Left renal cortex interstitium (tissue), 4 donors: Measurements from ENCODE around the gene SORBS2. TPM values are rescaled to one million over a fixed set of nuclear protein-coding genes. Genes with fewer than 3 reads are reported as not detected.
"Not testable (repeated sequence)": the region's sequence is repeated elsewhere in the genome, so short reads cannot be mapped to it uniquely, and the experiment has no call there.

Source experiments
- DNase-seq, 4 donors: peaks; one replicate each; pipeline ENCODE4 v3.0.0-alpha.2; 2013; ENCODE audit warnings: low read depth in 4 of 4, low spot score in 2 of 4, missing footprints in 1 of 4
- polyA plus RNA-seq, 4 donors: library from polyadenylated mRNA; unstranded; fragments of 120-200 nt; gene quantifications; one replicate each; pipeline ENCODE4 v1.2.1, GENCODE V29; 2013; ENCODE audit not compliant: insufficient read length in 4 of 4

SORBS2 gene
- polyA plus RNA-seq, 4 donors, result 65.3 to 78.9 (median 69.1) TPM

GRCh38 chr4:185573651-185574199, 238.3 kb downstream of the SORBS2 start:
- DNase-seq, result no peak

- DNase-seq, result no peak
Observed at GRCh38 chr4:185570727-185571126, 241.3 kb downstream of the SORBS2 start.

- DNase-seq, result no peak
Observed at GRCh38 chr4:185567381-185568376, 244.3 kb downstream of the SORBS2 start.

GRCh38 chr4:185566972-185567371, 245.0 kb downstream of the SORBS2 start:
- no peak for DNase-seq

- DNase-seq, result no peak
Observed at GRCh38 chr4:185566425-185566824, 245.6 kb downstream of the SORBS2 start.

- DNase-seq, result no peak
Observed at GRCh38 chr4:185565696-185566095, 246.3 kb downstream of the SORBS2 start.

GRCh38 chr4:185564349-185564748, 247.6 kb downstream of the SORBS2 start:
- DNase-seq, result no peak

GRCh38 chr4:185562531-185562930, 249.5 kb downstream of the SORBS2 start:
- no peak for DNase-seq

GRCh38 chr4:185560316-185560715, 251.7 kb downstream of the SORBS2 start:
- no peak for DNase-seq

GRCh38 chr4:185559915-185560281, 252.1 kb downstream of the SORBS2 start:
- DNase-seq, result no peak

GRCh38 chr4:185559251-185559914, 252.6 kb downstream of the SORBS2 start:
- not testable (repeated sequence) for DNase-seq

GRCh38 chr4:185554365-185555126, 257.4 kb downstream of the SORBS2 start:
- no peak for DNase-seq

- no peak for DNase-seq
Observed at GRCh38 chr4:185552254-185552653, 259.7 kb downstream of the SORBS2 start.

- DNase-seq, result no peak
Observed at GRCh38 chr4:185550933-185551332, 261.1 kb downstream of the SORBS2 start.

GRCh38 chr4:185549095-185549639, 262.8 kb downstream of the SORBS2 start:
- no peak for DNase-seq

- no peak for DNase-seq
Observed at GRCh38 chr4:185548587-185548986, 263.4 kb downstream of the SORBS2 start.

- DNase-seq, result no peak
Observed at GRCh38 chr4:185546335-185546734, 265.7 kb downstream of the SORBS2 start.

GRCh38 chr4:185542626-185543315, 269.2 kb downstream of the SORBS2 start:
- DNase-seq, result peak in 3 of 4 donors; percentile 28 to 70 (median 58)

- no peak for DNase-seq
Observed at GRCh38 chr4:185541251-185541727, 270.7 kb downstream of the SORBS2 start.
